Gastroesophageal sphincter (tissue), 3 donors: ENCODE measurements around the gene PLEKHM3.

ENCODE experiments used
- EP300 ChIP-seq: sonication (generic); formaldehyde crosslinking; IDR thresholded peaks from one replicate; pipeline ENCODE4 v1.6.1; 2017; ENCODE audit warnings: antibody characterized with exemption, mild to moderate bottlenecking
- TF ChIP-seq, protein P1 (sequence below), 4 experiments: fragments of 200-600 bp in 2 of 4; fragments of 450-650 bp in 2 of 4; sonication (generic) in 1 of 4; IDR thresholded peaks; one replicate each; pipeline ENCODE4 v1.5.1; 2017 to 2019; ENCODE audit warnings: antibody characterized with exemption in 4 of 4, mild to moderate bottlenecking in 2 of 4, moderate library complexity in 2 of 4

GRCh38 chr2:207978177-207978948 lies 47.0 kb downstream of the PLEKHM3 start:
- TF ChIP-seq, protein P1, sequence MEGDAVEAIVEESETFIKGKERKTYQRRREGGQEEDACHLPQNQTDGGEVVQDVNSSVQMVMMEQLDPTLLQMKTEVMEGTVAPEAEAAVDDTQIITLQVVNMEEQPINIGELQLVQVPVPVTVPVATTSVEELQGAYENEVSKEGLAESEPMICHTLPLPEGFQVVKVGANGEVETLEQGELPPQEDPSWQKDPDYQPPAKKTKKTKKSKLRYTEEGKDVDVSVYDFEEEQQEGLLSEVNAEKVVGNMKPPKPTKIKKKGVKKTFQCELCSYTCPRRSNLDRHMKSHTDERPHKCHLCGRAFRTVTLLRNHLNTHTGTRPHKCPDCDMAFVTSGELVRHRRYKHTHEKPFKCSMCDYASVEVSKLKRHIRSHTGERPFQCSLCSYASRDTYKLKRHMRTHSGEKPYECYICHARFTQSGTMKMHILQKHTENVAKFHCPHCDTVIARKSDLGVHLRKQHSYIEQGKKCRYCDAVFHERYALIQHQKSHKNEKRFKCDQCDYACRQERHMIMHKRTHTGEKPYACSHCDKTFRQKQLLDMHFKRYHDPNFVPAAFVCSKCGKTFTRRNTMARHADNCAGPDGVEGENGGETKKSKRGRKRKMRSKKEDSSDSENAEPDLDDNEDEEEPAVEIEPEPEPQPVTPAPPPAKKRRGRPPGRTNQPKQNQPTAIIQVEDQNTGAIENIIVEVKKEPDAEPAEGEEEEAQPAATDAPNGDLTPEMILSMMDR (IDR thresholded peaks at IDR 0.05): no peak
- TF ChIP-seq EP300: no peak
